OCI-M2 (cell line): Measurements from ENCODE around the gene MYADM.

Experiments
- DNase-seq: peaks from one replicate; lab custom pipeline; 2025; ENCODE audit not compliant: unreplicated experiment; lab: John Stamatoyannopoulos, UW

MYADM gene

DNA sequence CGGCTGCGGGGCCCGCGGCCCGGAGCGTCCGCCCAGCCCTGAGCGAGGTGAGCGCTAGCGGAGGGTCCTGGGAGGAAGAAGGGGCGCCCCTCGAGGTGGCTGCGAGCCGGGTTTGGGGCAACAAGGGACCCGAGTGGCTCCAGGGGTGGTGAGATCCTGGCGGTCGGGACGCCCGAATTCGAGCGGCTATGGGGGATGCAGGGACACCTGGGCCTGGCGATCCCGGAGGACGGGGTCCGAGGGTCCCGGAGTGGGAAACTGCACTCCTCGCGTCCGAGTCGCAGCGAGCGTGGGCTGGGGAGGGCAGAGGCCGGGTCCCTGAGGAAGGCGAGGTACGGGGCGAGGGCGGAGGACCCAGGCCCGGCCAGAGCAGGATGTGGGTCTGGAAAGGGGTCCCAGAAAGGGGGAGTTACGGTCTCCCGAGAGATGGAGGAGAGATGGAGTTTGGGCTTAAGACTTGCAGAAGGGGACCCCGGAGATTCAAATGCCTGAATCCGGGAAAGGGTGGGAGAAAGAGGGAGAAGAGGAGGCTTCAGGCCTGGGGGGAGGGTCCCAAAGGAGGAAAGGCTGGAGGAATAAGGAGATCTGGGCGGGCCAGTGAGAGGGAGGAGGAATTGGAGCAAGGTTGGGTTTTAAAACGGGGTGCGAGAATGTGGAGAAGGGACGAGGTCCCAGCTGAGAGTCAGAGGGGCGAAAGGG is 41.9 kb downstream of the MYADM start:
- no peak for DNase-seq

DNA sequence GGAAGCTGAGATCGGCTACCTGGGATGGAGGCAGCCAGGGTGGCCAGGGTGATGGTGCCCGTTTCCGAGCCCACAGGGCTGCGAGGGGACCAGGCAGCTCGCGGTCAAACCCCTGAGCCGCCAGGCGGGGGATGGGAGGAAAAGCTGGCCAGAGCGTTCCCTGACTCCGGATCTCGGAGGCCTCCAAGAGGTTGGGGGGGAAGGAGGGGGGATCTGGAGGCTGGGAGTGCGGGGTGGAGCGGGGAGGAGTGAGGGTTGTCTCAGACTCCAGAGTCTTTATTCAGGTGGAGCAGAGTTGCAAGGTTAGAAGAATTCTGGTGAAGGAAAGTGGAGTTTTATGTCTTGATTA is 42.5 kb downstream of the MYADM start:
- no peak for DNase-seq

DNA sequence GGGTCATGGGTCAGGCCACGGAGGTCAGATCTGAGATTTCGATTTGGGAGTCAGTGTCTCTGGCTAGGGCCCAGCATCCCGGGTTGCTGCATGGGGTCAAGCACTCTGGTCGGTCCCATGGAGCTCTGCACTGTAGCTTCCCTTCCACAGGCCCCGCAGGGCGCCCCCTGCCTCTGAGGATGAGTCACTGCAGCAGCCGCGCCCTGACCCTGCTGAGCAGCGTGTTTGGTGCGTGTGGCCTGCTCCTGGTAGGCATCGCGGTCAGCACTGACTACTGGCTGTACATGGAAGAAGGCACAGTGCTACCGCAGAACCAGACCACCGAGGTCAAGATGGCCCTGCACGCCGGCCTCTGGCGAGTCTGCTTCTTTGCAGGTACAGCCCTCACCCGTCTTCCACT is 45.0 kb downstream of the MYADM start:
- no peak for DNase-seq

DNA sequence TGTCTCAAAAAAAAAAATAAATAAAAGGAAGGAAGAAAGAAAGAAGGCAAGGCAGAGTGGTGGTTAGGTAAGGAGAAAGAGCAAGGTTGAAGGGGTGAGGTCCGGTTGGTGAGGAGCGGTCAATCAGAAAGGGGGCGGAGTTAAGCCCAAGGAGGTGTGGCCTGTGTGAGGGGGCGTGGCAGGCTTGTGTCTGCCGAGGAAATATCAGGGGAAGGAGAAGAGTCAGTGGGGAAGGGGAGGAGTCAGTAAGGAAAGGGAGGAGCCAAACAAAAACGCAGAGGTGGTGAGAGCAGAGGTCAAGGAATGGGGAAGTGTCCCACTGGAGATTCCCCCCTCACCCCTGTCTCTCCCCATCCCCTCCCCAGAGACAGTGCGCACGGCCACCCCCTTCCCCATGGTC is 47.3 kb downstream of the MYADM start:
- DNase-seq: no peak

DNA sequence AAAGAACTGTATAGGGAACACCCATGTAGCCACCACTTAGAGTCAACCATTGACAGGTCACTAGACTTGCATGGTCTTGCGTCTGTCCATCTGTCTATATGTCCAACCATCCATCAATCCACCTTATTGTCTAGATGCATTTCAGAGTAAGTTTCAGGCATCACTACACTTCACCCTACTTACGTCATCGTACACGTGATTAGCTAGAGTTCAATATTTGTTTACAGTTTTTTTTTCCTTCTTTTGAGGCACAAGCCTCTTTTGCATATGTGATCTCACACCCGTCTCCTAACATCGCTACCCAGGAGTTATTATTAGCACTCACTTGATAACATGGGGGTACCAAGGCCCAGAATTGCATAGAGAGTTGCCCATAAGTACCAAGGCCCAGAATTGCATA is 48.3 kb downstream of the MYADM start:
- DNase-seq: no peak

DNA sequence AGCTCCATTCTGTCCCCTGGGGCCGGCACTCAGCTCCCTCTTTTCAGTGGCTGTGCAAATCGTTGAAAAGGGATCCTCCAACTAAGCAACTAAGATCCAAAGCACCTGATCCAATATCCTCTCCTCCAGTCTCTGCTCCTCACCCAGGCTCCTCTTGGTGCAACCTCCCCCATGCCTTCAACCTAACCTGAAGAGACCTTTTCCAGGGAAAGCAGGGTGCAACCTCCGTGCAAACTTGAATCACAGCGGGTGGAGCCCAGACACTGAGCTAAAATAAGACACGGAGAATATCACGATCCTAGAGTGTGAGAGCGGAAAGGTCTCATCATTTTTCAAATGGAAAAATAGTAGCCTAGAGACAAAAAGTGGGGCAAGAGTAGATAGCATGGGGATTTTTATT is 49.7 kb downstream of the MYADM start:
- DNase-seq: no peak
